Astrocyte (in vitro differentiated cells and primary cell): Measurements from ENCODE around the gene SLC25A48. TPM values are rescaled to one million over a fixed set of nuclear protein-coding genes. Genes with fewer than 3 reads are reported as not detected.

Experiments
- DNase-seq: peaks from one replicate; pipeline ENCODE4 v3.0.0-alpha.2; 2010; ENCODE audit warnings: low read depth
- FAIRE-seq: peaks from 2 replicates; lab custom pipeline; 2011; peaks lifted over from hg19 to GRCh38; lab: Jason Lieb, UNC
- H2AFZ ChIP-seq: 2 replicates; pipeline ENCODE4 v1.6.0; 2012; ENCODE audit warnings: low read depth, low read length, inconsistent platforms
- H3K27ac ChIP-seq: 2 replicates; pipeline ENCODE4 v1.5.1; 2011; ENCODE audit warnings: low read depth, low read length, inconsistent platforms
- H3K27me3 ChIP-seq: 2 replicates; pipeline ENCODE4 v1.6.0; 2011; ENCODE audit warnings: low read length, inconsistent platforms; ENCODE audit not compliant: insufficient read depth
- H3K36me3 ChIP-seq: 2 replicates; pipeline ENCODE4 v1.5.1; 2011; ENCODE audit warnings: low read length, inconsistent platforms; ENCODE audit not compliant: insufficient read depth
- H3K4me1 ChIP-seq: 2 replicates; pipeline ENCODE4 v1.5.1; 2011; ENCODE audit warnings: low read length, inconsistent platforms; ENCODE audit not compliant: insufficient read depth
- H3K4me2 ChIP-seq: 2 replicates; pipeline ENCODE4 v1.6.0; 2012; ENCODE audit warnings: low read length, inconsistent platforms
- H3K4me3 ChIP-seq: 2 replicates; pipeline ENCODE4 v1.5.1; 2011; ENCODE audit warnings: low read depth, mild to moderate bottlenecking, low read length, inconsistent platforms; ENCODE audit not compliant: insufficient read depth
- H3K79me2 ChIP-seq: 2 replicates; pipeline ENCODE4 v1.6.0; 2012; ENCODE audit warnings: mild to moderate bottlenecking, low read length, inconsistent platforms; ENCODE audit not compliant: insufficient read depth
- H3K9ac ChIP-seq: 2 replicates; pipeline ENCODE4 v1.6.0; 2012; ENCODE audit warnings: mild to moderate bottlenecking, low read length, inconsistent platforms
- H3K9me3 ChIP-seq: 2 replicates; pipeline ENCODE4 v1.5.1; 2012; ENCODE audit warnings: low read depth, mild to moderate bottlenecking, low read length, inconsistent platforms; ENCODE audit not compliant: insufficient read depth
- H4K20me1 ChIP-seq: 2 replicates; pipeline ENCODE4 v1.6.0; 2012; ENCODE audit warnings: low read length, inconsistent platforms; ENCODE audit not compliant: insufficient read depth
- H3K27ac Mint-ChIP-seq: one replicate; pipeline ENCODE4 v1.8.0; 2021; ENCODE audit warnings: mild to moderate bottlenecking, mixed read lengths; ENCODE audit not compliant: unreplicated experiment
- H3K27me3 Mint-ChIP-seq: one replicate; pipeline ENCODE4 v1.8.0; 2021; ENCODE audit warnings: low read depth, mixed read lengths; ENCODE audit not compliant: unreplicated experiment
- H3K36me3 Mint-ChIP-seq: one replicate; pipeline ENCODE4 v1.8.0; 2021; ENCODE audit warnings: low read depth, mixed read lengths; ENCODE audit not compliant: unreplicated experiment
- H3K4me1 Mint-ChIP-seq: one replicate; pipeline ENCODE4 v1.8.0; 2021; ENCODE audit warnings: low read depth, mixed read lengths; ENCODE audit not compliant: unreplicated experiment
- H3K4me3 Mint-ChIP-seq: one replicate; pipeline ENCODE4 v1.8.0; 2021; ENCODE audit warnings: mild to moderate bottlenecking, moderate library complexity, mixed read lengths; ENCODE audit not compliant: unreplicated experiment
- H3K9me3 Mint-ChIP-seq: one replicate; pipeline ENCODE4 v1.8.0; 2021; ENCODE audit warnings: mild to moderate bottlenecking, mixed read lengths; ENCODE audit not compliant: unreplicated experiment
- EZH2 ChIP-seq: IDR thresholded peaks from 2 replicates; pipeline ENCODE4 v1.6.1; 2012; ENCODE audit warnings: mild to moderate bottlenecking, low read length, inconsistent platforms; ENCODE audit not compliant: insufficient read depth
- total RNA-seq: library from RNA; stranded (reverse); gene quantifications from 2 replicates; pipeline ENCODE4 v1.2.1, GENCODE V29; 2021
- TF ChIP-seq, protein P1 (sequence below): IDR thresholded peaks from 2 replicates; pipeline ENCODE4 v1.5.1; 2011; ENCODE audit warnings: low read depth, mild to moderate bottlenecking, inconsistent platforms, low read length, moderate library complexity; ENCODE audit not compliant: insufficient read depth

Gene SLC25A48
- total RNA-seq, 1 donor from 2014 or later: not detected

DNA sequence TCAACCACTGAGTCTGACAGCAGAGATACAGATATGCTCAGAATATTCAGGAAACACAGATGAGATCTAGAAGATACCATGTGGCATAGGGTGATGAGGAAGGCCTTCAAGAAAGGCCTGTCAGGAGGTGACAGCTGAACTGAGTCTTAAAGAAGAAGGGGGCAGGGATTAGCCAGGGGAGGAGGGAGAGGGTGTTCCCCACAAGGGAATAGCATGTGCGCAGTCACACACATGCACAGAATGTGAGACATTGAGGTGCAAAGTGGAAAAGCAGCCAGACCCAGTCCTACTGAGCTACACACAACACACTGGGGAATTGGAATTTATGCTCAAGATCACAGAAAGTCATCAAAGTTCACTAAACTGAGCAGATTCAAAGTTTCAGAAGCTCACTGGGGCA lies 3.0 kb upstream of the SLC25A48 start:
- H3K9ac ChIP-seq: no peak overlapping the region
- no peaks in the 10 kb centered on the region for H3K9me3 ChIP-seq
- no peaks in the 10 kb centered on the region for H3K79me2 ChIP-seq
- H3K27ac Mint-ChIP-seq: no peak overlapping the region
- no peaks in the 10 kb centered on the region for H3K36me3 Mint-ChIP-seq
- peaks cover 92% of the 10 kb centered on the region for H3K27me3 Mint-ChIP-seq
- peaks cover 2% of the 10 kb centered on the region for H3K9me3 Mint-ChIP-seq
- no peak for TF ChIP-seq EZH2
- TF ChIP-seq, protein P1, sequence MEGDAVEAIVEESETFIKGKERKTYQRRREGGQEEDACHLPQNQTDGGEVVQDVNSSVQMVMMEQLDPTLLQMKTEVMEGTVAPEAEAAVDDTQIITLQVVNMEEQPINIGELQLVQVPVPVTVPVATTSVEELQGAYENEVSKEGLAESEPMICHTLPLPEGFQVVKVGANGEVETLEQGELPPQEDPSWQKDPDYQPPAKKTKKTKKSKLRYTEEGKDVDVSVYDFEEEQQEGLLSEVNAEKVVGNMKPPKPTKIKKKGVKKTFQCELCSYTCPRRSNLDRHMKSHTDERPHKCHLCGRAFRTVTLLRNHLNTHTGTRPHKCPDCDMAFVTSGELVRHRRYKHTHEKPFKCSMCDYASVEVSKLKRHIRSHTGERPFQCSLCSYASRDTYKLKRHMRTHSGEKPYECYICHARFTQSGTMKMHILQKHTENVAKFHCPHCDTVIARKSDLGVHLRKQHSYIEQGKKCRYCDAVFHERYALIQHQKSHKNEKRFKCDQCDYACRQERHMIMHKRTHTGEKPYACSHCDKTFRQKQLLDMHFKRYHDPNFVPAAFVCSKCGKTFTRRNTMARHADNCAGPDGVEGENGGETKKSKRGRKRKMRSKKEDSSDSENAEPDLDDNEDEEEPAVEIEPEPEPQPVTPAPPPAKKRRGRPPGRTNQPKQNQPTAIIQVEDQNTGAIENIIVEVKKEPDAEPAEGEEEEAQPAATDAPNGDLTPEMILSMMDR: no peak
- no peaks in the 10 kb centered on the region for H3K4me1 Mint-ChIP-seq
- H2AFZ ChIP-seq: no peak overlapping the region
- H4K20me1 ChIP-seq: peaks cover 2% of the 10 kb centered on the region
- DNase-seq (no peak), FAIRE-seq (no peak)
- no peaks in the 10 kb centered on the region for H3K36me3 ChIP-seq
- H3K4me1 ChIP-seq: peaks cover 8% of the 10 kb centered on the region
- no peak overlapping the region for H3K4me3 ChIP-seq
- peaks cover 48% of the 10 kb centered on the region for H3K27me3 ChIP-seq
- no peak overlapping the region for H3K4me2 ChIP-seq
- no peak overlapping the region for H3K4me3 Mint-ChIP-seq
- no peak overlapping the region for H3K27ac ChIP-seq

GRCh38 chr5:135831851-135832555 lies 2.5 kb upstream of the SLC25A48 start:
- H3K9me3 ChIP-seq: no peaks in the 10 kb centered on the region
- peaks cover 52% of the 10 kb centered on the region for H3K27me3 ChIP-seq
- no peaks in the 10 kb centered on the region for H3K79me2 ChIP-seq
- no peaks in the 10 kb centered on the region for H3K4me1 Mint-ChIP-seq
- H3K36me3 ChIP-seq: no peaks in the 10 kb centered on the region
- DNase-seq (no peak), FAIRE-seq (no peak)
- H4K20me1 ChIP-seq: peaks cover 2% of the 10 kb centered on the region
- H3K4me3 ChIP-seq: no peak overlapping the region
- H3K27me3 Mint-ChIP-seq: peaks cover 89% of the 10 kb centered on the region
- H3K9ac ChIP-seq: no peak overlapping the region
- no peak overlapping the region for H3K27ac Mint-ChIP-seq
- no peak overlapping the region for H3K4me3 Mint-ChIP-seq
- H3K9me3 Mint-ChIP-seq: peaks cover 2% of the 10 kb centered on the region
- no peak overlapping the region for H3K4me2 ChIP-seq
- H2AFZ ChIP-seq: no peak overlapping the region
- H3K4me1 ChIP-seq: peaks cover 8% of the 10 kb centered on the region
- H3K36me3 Mint-ChIP-seq: no peaks in the 10 kb centered on the region
- TF ChIP-seq, protein P1: no peak
- no peak for TF ChIP-seq EZH2
- H3K27ac ChIP-seq: no peak overlapping the region
